ENCODE results near the gene STRA6. TPM values are rescaled to one million over a fixed set of nuclear protein-coding genes. Genes with fewer than 3 reads are reported as not detected.

STRA6 gene
- total and polyA plus RNA-seq, 2 of the 8 experiments (the other 6 are each of a cell fraction or from before 2014, with no cell fraction given): 9.3 to 14.5 TPM

DNA sequence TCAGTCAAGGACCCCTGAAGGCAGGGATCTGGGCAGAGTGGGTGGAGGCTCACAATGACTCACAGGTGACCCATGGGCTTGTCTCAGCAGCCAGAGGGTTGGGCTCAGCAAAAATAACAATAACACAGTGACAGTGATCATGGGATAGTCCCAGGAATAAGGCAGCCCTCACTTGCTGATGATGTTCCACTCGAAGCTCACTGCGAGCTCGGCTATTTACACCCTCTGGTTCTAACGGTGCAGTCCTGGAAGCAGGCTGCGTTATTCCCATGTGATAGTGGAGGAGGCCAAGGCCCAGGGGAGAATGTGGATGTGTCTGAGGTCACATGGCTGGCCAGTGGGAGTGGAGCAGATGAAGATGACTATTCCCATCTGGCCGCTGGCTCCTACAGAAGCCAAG lies 49.7 kb upstream of the STRA6 start:
- no peak overlapping the region for H3K4ac ChIP-seq (replicated peaks; ENCODE audit: insufficient read length, low read depth, low read length)
- no peak overlapping the region for H3K23ac ChIP-seq (ENCODE audit: insufficient read length)
- H3K27ac ChIP-seq (ENCODE audit: low read depth, low read length): no peak overlapping the region
- DNase-seq (ENCODE audit: low read depth in 1 of 2, low spot score in 2 of 2) (no peak), FAIRE-seq (no peak)
- H4K8ac ChIP-seq (ENCODE audit: extremely low read depth, insufficient read depth, low read length): peak overlapping the region; percentile 53
- H2BK15ac ChIP-seq (ENCODE audit: low read length): no peak overlapping the region
- H3K27me3 ChIP-seq (replicated peaks in 1 of 4; ENCODE audit: control insufficient read depth in 3 of 4, extremely low read depth in 1 of 4, insufficient read depth in 3 of 4, low read length in 3 of 4): no peaks in the 10 kb centered on the region; a peak in 3 of 7 replicates
- no peaks in the 10 kb centered on the region for H3K79me2 ChIP-seq (ENCODE audit: control insufficient read depth in 1 of 2, insufficient read depth in 2 of 2, low read length in 2 of 2)
- no peak overlapping the region for H2BK5ac ChIP-seq (ENCODE audit: low read depth, low read length)
- CTCF ChIA-PET (ENCODE audit: partially characterized antibody): interaction anchor here (1.0 to 5.1 kb wide), 11 partner anchors 11 to 70 kb away, joined by 3 to 34 read pairs (median 5); no protein-coding TSS in a partner anchor
- H3K4me2 ChIP-seq (ENCODE audit: insufficient read depth in 1 of 2, low read depth in 2 of 2, low read length in 2 of 2): no peak overlapping the region
- no peak overlapping the region for H4K91ac ChIP-seq (replicated peaks; ENCODE audit: insufficient read length, low read length)
- H3K36me3 ChIP-seq (ENCODE audit: control insufficient read depth in 2 of 4, insufficient read depth in 4 of 4, low read length in 3 of 4): no peaks in the 10 kb centered on the region
- no peaks in the 10 kb centered on the region for H3K79me1 ChIP-seq (ENCODE audit: low read depth, low read length)
- H3K4me3 ChIP-seq (ENCODE audit: extremely low read depth in 1 of 4, insufficient read depth in 2 of 4, low read depth in 3 of 4, low read length in 4 of 4): no peak overlapping the region
- H4K20me1 ChIP-seq (replicated peaks in 1 of 2; ENCODE audit: control insufficient read depth in 1 of 2, insufficient read depth in 2 of 2, low read length in 2 of 2): no peaks in the 10 kb centered on the region
- H2BK20ac ChIP-seq (ENCODE audit: low read length): no peak overlapping the region
- H3K56ac ChIP-seq (replicated peaks; ENCODE audit: insufficient read length, low read depth, low read length): no peak overlapping the region
- POLR2A ChIA-PET (ENCODE audit: partially characterized antibody): interaction anchor here (1.3 kb wide), 1 partner anchor 20 kb away, joined by 4 read pairs; no protein-coding TSS in a partner anchor
- H3K9me3 ChIP-seq (ENCODE audit: insufficient read depth in 2 of 2, low read depth in 1 of 2, low read length in 1 of 2): no peaks in the 10 kb centered on the region
- H3K4me1 ChIP-seq (replicated peaks in 1 of 4; ENCODE audit: control insufficient read depth in 3 of 4, insufficient read depth in 4 of 4, low read length in 3 of 4): peaks cover 3 to 6% (median 5%) of the 10 kb centered on the region in 4 experiments
- no peak overlapping the region for H3K18ac ChIP-seq (ENCODE audit: extremely low read depth, low read length)
- no peaks in the 10 kb centered on the region for H3K23me2 ChIP-seq (ENCODE audit: low read depth, low read length)
- H2AFZ ChIP-seq (ENCODE audit: low read length): no peak overlapping the region
- no peak overlapping the region for H3K9ac ChIP-seq (replicated peaks in 1 of 4; ENCODE audit: extremely low read depth in 1 of 4, low read depth in 3 of 4, low read length in 3 of 4)
- no peak overlapping the region for H2BK120ac ChIP-seq (replicated peaks; ENCODE audit: low read depth, low read length)
- no peak overlapping the region for H3K14ac ChIP-seq (ENCODE audit: insufficient read length)
- 96% methylated on average over 6 of the region's 6 CpGs; no CpG with 5 or more reads in 1 of the 2 experiments for WGBS, 2 experiments (ENCODE audit: extremely low coverage in 1 of 2, insufficient coverage in 1 of 2, insufficient read length in 1 of 2, insufficient replicate concordance in 2 of 2, low coverage in 1 of 2, low lambda C conversion rate in 2 of 2, missing lambda C conversion rate in 1 of 2)
- TF ChIP-seq FOSL1 (IDR thresholded peaks at IDR 0.05; ENCODE audit: insufficient read depth, low read depth, low read length) (no peak), GTF2F1 (IDR thresholded peaks at IDR 0.05; ENCODE audit: borderline replicate concordance, low read depth, low read length) (no peak), MAFK (IDR thresholded peaks at IDR 0.05; ENCODE audit: low read depth, low read length) (no peak), ASH2L (IDR thresholded peaks at IDR 0.05; ENCODE audit: low read length) (no peak)
- 0 out of 2 replicates have a peak overlapping the region, but pooled peaks have one; percentile 35 for H2BK12ac ChIP-seq (ENCODE audit: low read depth, low read length)
- no peak overlapping the region for H2AK5ac ChIP-seq (ENCODE audit: low read depth, low read length)
- no peak overlapping the region for H4K5ac ChIP-seq (ENCODE audit: insufficient read length, low read depth, low read length)

Measured in H1 (cell line).